Ovary (tissue), 3 donors: Measurements from ENCODE around the gene PSME3.

Experiments
- EP300 ChIP-seq: sonication (generic); formaldehyde crosslinking; IDR thresholded peaks from one replicate; pipeline ENCODE4 v1.6.1; 2017; ENCODE audit warnings: antibody characterized with exemption
- POLR2A ChIP-seq: fragments of 450-650 bp; IDR thresholded peaks from one replicate; pipeline ENCODE4 v1.6.1; 2017; ENCODE audit warnings: antibody characterized with exemption, mild to moderate bottlenecking, moderate library complexity
- TF ChIP-seq, protein P1 (sequence below), 3 donors: fragments of 450-650 bp in 2 of 3; fragments of 200-600 bp in 1 of 3; IDR thresholded peaks; one replicate each; pipeline versions ENCODE4 v1.5.1 to v1.8.0; 2016 to 2022; ENCODE audit warnings: antibody characterized with exemption in 3 of 3, mild to moderate bottlenecking in 1 of 3
- donor health status: DM: no; HTN: no; CAD: no.

DNA sequence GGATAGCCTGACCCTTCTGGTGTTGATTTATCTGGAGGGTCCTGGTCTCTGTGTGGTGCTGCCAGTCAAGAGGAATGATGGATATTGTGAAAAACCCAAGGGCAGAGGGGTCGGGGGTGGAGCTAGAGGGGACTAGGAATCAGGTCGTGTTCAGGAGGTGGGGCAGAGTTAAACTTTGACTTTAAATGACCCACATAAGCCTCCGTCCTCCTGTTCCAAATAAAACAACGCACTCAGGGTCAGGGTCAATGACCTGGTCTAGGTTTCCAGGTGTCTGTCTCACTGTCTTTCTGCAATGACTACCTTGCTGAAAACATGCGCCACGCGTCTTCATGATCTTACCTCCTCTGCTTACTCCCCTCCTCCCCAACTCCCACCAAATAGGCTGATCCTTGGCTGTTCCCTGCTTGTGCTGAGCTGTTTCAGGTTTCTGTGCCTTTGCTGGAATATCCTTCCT, 32.5 kb downstream of the PSME3 start:
- TF ChIP-seq, protein P1, sequence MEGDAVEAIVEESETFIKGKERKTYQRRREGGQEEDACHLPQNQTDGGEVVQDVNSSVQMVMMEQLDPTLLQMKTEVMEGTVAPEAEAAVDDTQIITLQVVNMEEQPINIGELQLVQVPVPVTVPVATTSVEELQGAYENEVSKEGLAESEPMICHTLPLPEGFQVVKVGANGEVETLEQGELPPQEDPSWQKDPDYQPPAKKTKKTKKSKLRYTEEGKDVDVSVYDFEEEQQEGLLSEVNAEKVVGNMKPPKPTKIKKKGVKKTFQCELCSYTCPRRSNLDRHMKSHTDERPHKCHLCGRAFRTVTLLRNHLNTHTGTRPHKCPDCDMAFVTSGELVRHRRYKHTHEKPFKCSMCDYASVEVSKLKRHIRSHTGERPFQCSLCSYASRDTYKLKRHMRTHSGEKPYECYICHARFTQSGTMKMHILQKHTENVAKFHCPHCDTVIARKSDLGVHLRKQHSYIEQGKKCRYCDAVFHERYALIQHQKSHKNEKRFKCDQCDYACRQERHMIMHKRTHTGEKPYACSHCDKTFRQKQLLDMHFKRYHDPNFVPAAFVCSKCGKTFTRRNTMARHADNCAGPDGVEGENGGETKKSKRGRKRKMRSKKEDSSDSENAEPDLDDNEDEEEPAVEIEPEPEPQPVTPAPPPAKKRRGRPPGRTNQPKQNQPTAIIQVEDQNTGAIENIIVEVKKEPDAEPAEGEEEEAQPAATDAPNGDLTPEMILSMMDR (IDR thresholded peaks at IDR 0.05) = no peak
- no peak for TF ChIP-seq POLR2A
- TF ChIP-seq EP300 = no peak
